ENCODE results near the gene OTUD7B.

DNA sequence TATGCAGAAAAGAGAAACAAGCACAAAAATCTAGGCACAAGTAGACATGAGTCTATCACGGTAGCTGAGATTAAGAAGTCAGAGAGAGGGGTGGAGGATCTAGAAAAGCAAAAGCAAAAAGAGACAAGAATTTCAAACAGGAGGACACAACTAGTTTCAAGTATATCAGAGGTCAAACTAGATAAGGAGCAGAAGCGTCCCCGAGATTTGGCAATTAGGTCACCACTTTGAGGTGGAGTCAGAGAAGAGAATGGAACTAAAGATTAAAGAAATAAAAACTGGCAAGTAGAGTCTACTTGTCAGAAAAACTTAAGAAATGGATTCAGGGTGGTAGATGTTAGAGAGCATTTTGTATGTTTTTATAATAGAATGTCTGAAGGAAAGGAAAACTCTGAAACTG is 85.2 kb downstream of the OTUD7B start:
- TF ChIP-seq, protein P1, sequence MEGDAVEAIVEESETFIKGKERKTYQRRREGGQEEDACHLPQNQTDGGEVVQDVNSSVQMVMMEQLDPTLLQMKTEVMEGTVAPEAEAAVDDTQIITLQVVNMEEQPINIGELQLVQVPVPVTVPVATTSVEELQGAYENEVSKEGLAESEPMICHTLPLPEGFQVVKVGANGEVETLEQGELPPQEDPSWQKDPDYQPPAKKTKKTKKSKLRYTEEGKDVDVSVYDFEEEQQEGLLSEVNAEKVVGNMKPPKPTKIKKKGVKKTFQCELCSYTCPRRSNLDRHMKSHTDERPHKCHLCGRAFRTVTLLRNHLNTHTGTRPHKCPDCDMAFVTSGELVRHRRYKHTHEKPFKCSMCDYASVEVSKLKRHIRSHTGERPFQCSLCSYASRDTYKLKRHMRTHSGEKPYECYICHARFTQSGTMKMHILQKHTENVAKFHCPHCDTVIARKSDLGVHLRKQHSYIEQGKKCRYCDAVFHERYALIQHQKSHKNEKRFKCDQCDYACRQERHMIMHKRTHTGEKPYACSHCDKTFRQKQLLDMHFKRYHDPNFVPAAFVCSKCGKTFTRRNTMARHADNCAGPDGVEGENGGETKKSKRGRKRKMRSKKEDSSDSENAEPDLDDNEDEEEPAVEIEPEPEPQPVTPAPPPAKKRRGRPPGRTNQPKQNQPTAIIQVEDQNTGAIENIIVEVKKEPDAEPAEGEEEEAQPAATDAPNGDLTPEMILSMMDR (IDR thresholded peaks at IDR 0.05; ENCODE audit: low read length): no peak
- no peak for TF ChIP-seq EZH2 (IDR thresholded peaks at IDR 0.05; ENCODE audit: borderline replicate concordance, low read length)
